Prostate gland (tissue), 2 donors: ENCODE measurements around the gene MSRB3. TPM values are rescaled to one million over a fixed set of nuclear protein-coding genes. Genes with fewer than 3 reads are reported as not detected.
"Not testable (repeated sequence)": the region's sequence is repeated elsewhere in the genome, so short reads cannot be mapped to it uniquely, and the experiment has no call there.

ENCODE experiments used
- DNase-seq: peaks from one replicate; pipeline ENCODE4 v3.0.0-alpha.2; 2019; ENCODE audit warnings: low spot score
- H3K27ac ChIP-seq, 2 donors: fragments of 200-600 bp; sonication (generic); 2 replicates each; pipeline ENCODE4 v1.5.1; 2017 to 2019
- H3K27me3 ChIP-seq: fragments of 200-600 bp; sonication (generic); replicated peaks from 2 replicates; pipeline ENCODE4 v1.5.1; 2019; ENCODE audit not compliant: insufficient read depth
- H3K36me3 ChIP-seq, 2 donors: fragments of 200-600 bp; sonication (generic); 1 replicate in 1 of 2; 2 replicates in 1 of 2; pipeline versions ENCODE4 v1.5.1 to v1.8.1; 2017 to 2019
- H3K4me1 ChIP-seq: fragments of 200-600 bp; sonication (generic); replicated peaks from 2 replicates; pipeline ENCODE4 v1.5.1; 2019
- H3K4me3 ChIP-seq, 2 donors: fragments of 200-600 bp; sonication (generic); 2 replicates each; pipeline ENCODE4 v1.5.1; 2017 to 2019
- H3K9me3 ChIP-seq: fragments of 200-600 bp; sonication (generic); 2 replicates; pipeline ENCODE4 v1.5.1; 2017
- POLR2A ChIP-seq: fragments of 450-650 bp; IDR thresholded peaks from one replicate; pipeline ENCODE4 v1.6.1; 2016; ENCODE audit warnings: antibody characterized with exemption, mild to moderate bottlenecking
- POLR2AphosphoS5 ChIP-seq: sonication (generic); formaldehyde crosslinking; IDR thresholded peaks from one replicate; pipeline ENCODE4 v1.6.1; 2017; ENCODE audit warnings: antibody characterized with exemption
- WGBS: methylation state at CpG from one replicate; pipeline ENCODE4 v1.1.5; 2018; 5-methylcytosine and 5-hydroxymethylcytosine counted together
- intact Hi-C: fragments of 100-400 bp; cut with DNase I; formaldehyde crosslinking; loops from one replicate; pipeline ENCODE4 v1.14.2; 2022
- total RNA-seq, 2 donors: library from RNA; depleted of rRNA; stranded (reverse); fragments of >200 nt; gene quantifications; one replicate each; pipeline ENCODE4 v1.1.0, GENCODE V29; 2016
- TF ChIP-seq, protein P1 (sequence below), 4 experiments: fragments of 200-600 bp in 2 of 4; fragments of 450-650 bp in 2 of 4; sonication (generic) in 2 of 4; IDR thresholded peaks; 1 replicate in 3 of 4; 2 replicates in 1 of 4; pipeline ENCODE4 v1.5.1; 2016 to 2019; ENCODE audit warnings: antibody characterized with exemption in 4 of 4, mild to moderate bottlenecking in 2 of 4, moderate library complexity in 2 of 4

The MSRB3 gene
- total RNA-seq, 2 donors from 2014 or later, result 32.2 to 42.9 TPM

DNA sequence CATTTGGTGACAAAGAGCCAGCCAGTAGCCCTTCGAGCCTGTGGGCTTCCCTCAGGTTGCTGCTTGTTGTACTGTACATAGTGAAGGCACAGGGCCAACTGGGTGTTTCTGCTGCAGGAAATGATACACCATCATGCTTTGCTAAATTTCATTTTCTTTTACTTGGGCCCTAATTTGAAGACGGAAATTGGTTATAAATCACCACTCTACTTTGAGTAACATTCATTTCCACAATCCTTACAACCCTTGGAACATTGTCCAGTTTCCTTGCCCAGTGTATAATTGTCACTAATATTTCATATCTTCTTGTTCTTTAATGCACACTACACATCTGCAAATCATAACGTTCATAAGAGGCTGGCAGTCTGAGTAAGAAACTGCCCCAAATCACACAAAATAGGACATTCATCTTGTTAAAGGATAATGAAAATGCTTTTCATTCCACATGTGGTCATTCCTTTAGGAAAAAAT, 30.2 kb downstream of the MSRB3 start:
- Histone ChIP-seq H3K9me3 (no peaks in the 10 kb centered on the region), H3K27ac (no peak overlapping the region), H3K27me3 (no peaks in the 10 kb centered on the region), H3K4me1 (no peaks in the 10 kb centered on the region), H3K4me3 (no peak overlapping the region), H3K36me3 (no peaks in the 10 kb centered on the region)
- intact Hi-C loops, result no loop called here
- WGBS, result 29% methylated on average over 3 of the region's 3 CpGs
- TF ChIP-seq, protein P1, sequence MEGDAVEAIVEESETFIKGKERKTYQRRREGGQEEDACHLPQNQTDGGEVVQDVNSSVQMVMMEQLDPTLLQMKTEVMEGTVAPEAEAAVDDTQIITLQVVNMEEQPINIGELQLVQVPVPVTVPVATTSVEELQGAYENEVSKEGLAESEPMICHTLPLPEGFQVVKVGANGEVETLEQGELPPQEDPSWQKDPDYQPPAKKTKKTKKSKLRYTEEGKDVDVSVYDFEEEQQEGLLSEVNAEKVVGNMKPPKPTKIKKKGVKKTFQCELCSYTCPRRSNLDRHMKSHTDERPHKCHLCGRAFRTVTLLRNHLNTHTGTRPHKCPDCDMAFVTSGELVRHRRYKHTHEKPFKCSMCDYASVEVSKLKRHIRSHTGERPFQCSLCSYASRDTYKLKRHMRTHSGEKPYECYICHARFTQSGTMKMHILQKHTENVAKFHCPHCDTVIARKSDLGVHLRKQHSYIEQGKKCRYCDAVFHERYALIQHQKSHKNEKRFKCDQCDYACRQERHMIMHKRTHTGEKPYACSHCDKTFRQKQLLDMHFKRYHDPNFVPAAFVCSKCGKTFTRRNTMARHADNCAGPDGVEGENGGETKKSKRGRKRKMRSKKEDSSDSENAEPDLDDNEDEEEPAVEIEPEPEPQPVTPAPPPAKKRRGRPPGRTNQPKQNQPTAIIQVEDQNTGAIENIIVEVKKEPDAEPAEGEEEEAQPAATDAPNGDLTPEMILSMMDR (IDR thresholded peaks at IDR 0.05), result no peak
- TF ChIP-seq POLR2AphosphoS5 (no peak), POLR2A (no peak)
- DNase-seq, result no peak

DNA sequence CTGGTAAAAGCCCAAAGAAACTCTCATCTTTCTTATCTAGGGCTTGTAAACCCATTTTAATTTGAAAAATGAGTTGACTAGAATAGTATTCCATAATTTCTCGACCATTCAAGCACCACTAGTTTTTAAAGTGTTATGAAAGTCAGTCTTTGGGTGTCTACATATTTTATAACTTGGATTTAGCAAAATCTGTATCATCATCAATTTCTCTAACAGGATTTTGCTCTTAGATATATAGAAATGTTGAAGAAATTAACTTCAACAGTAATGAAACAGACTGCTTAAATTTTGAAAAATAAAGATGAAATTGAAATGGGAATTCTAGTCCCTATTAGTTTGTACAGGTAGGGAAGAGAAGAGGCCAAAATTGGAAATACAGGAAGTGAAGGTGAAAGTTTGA, 32.8 kb downstream of the MSRB3 start:
- TF ChIP-seq POLR2A, result no peak
- TF ChIP-seq, protein P1 (IDR thresholded peaks at IDR 0.05), result no peak
- TF ChIP-seq POLR2AphosphoS5, result no peak
- H3K4me1 ChIP-seq, result no peaks in the 10 kb centered on the region
- intact Hi-C loops, result no loop called here
- no peak overlapping the region for H3K4me3 ChIP-seq
- H3K27me3 ChIP-seq, result no peaks in the 10 kb centered on the region
- H3K27ac ChIP-seq, result no peak overlapping the region
- H3K9me3 ChIP-seq, result no peaks in the 10 kb centered on the region
- no peak for DNase-seq
- WGBS, result 54% methylated on average over 1 of the region's 1 CpG
- no peaks in the 10 kb centered on the region for H3K36me3 ChIP-seq

DNA sequence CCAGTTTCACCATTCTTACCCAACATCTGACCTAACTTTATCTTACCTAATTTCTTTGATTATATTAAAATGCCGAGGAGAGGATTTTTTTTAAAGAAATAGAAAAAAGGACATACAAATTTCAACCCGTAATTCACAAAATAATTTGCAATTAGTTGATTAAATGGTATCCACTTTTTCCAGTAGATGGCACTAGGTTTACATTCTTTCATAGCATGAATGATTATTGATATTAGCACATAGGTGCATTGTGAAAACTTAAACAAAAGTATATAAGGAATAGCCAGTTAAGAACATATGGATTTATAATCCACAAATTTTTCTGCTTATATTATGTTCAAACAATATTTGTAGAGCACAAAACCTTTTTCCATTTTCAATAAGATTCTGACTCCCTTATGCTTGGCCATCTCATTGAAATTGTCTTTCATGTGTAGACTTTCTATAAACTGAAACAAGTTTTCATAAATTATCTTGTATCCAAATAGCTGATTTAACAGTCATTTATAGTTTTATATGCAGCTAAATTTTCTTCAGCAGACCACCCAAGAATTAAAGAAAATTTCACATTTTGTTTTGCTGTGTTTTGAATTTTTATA, 35.3 kb downstream of the MSRB3 start:
- H3K4me3 ChIP-seq, result no peak overlapping the region
- no peaks in the 10 kb centered on the region for H3K36me3 ChIP-seq
- no peaks in the 10 kb centered on the region for H3K4me1 ChIP-seq
- no peaks in the 10 kb centered on the region for H3K9me3 ChIP-seq
- WGBS, result 29% methylated on average over 2 of the region's 2 CpGs
- H3K27ac ChIP-seq, result no peak overlapping the region
- no peak for DNase-seq
- intact Hi-C loops, result no loop called here
- no peaks in the 10 kb centered on the region for H3K27me3 ChIP-seq
- TF ChIP-seq, protein P1 (IDR thresholded peaks at IDR 0.05), result peak in 3 of 4 experiments; percentile 23 to 49 (median 38)
- no peak for TF ChIP-seq POLR2AphosphoS5

DNA sequence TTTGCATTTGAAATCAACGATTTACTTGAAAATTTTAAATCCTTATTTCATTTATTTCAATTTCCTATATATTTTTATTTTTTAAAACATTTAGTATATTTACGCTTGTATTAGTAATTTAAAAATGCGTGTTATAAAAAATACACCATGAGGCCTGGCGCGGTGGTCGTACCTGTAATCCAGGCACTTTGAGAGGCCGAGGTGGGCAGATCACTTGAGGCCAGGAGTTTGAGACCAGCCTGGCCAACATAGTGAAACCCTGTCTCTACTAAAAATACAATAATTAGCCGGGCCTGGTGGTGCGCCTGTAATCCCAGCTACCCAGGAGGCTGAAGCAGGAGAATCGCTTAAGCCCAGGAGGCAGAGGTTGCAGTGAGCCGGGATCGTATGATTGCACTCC, 36.8 kb downstream of the MSRB3 start:
- H3K4me1 ChIP-seq, DNase-seq, H3K27ac ChIP-seq, H3K27me3 ChIP-seq, H3K36me3 ChIP-seq, intact Hi-C loops, H3K9me3 ChIP-seq, H3K4me3 ChIP-seq: not testable (repeated sequence)
- WGBS, result 95% methylated on average over 12 of the region's 12 CpGs

DNA sequence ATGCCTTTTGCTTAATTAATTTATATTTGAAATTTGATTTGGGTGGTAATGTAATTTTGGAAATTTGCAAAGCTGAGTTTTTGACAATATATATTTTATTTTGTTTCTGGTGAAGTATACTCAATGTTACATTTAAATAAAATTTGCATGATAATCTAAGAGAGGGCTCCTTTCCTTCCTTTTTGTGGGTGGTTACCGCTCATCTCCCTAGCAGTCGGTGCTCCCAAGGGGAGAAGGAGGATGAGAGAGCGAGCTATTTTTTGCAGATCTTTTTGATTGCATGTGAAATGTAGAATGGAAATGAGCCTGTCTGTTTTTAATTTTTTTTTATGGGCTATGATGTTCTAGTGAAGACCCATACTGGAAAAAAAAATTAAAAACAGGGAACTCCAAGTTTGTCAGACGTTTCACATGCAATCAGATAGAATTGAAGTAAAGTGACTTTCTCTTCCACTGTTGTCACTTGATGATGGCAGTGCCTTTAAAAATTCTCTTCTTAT, 39.8 kb downstream of the MSRB3 start:
- Histone ChIP-seq H3K4me3 (no peak overlapping the region), H3K4me1 (no peaks in the 10 kb centered on the region), H3K36me3 (no peaks in the 10 kb centered on the region), H3K27me3 (no peaks in the 10 kb centered on the region), H3K9me3 (no peaks in the 10 kb centered on the region), H3K27ac (no peak overlapping the region)
- no peak for DNase-seq
- no peak for TF ChIP-seq POLR2AphosphoS5
- TF ChIP-seq POLR2A, result no peak
- TF ChIP-seq, protein P1 (IDR thresholded peaks at IDR 0.05), result no peak
- WGBS, result 92% methylated on average over 4 of the region's 4 CpGs
- intact Hi-C loops, result no loop called here
